H1 (cell line): ENCODE measurements around the gene WWC2. TPM values are rescaled to one million over a fixed set of nuclear protein-coding genes. Genes with fewer than 3 reads are reported as not detected.

Experiments
- CTCF ChIA-PET: fragments of 300-600 bp; sonication (Branson Sonifier 250); formaldehyde crosslinking; loops from one replicate; lab custom pipeline; 2021; ENCODE audit not compliant: partially characterized antibody; lab: Charles Lee
- POLR2A ChIA-PET: fragments of 300-600 bp; sonication (Branson Sonifier 250); formaldehyde crosslinking; loops from one replicate; lab custom pipeline; 2021; ENCODE audit warnings: inconsistent platforms; ENCODE audit not compliant: partially characterized antibody; lab: Charles Lee
- DNase-seq, 2 experiments: peaks; one replicate each; pipeline versions ENCODE4 v3.0.0 to v3.0.0-alpha.2; 2010 to 2022; ENCODE audit warnings: low spot score in 2 of 2, low read depth in 1 of 2, mixed read lengths in 1 of 2
- FAIRE-seq: peaks from 2 replicates; lab custom pipeline; 2011; peaks lifted over from hg19 to GRCh38; lab: Jason Lieb, UNC
- H2AFZ ChIP-seq: 2 replicates; pipeline ENCODE4 v1.8.1; 2012; ENCODE audit warnings: low read length, inconsistent platforms
- H2AK5ac ChIP-seq: 2 replicates; pipeline ENCODE4 v1.6.1; 2013; ENCODE audit warnings: low read depth, low read length
- H2BK120ac ChIP-seq: replicated peaks from 2 replicates; pipeline ENCODE3; 2013; ENCODE audit warnings: low read depth, low read length, inconsistent platforms
- H2BK12ac ChIP-seq: 2 replicates; pipeline ENCODE4 v1.6.1; 2013; ENCODE audit warnings: low read depth, low read length
- H2BK15ac ChIP-seq: 2 replicates; pipeline ENCODE4 v1.6.1; 2013; ENCODE audit warnings: low read length
- H2BK20ac ChIP-seq: 2 replicates; pipeline ENCODE4 v1.6.1; 2013; ENCODE audit warnings: low read length
- H2BK5ac ChIP-seq: 2 replicates; pipeline ENCODE4 v1.6.1; 2013; ENCODE audit warnings: low read depth, low read length
- H3K14ac ChIP-seq: 2 replicates; pipeline ENCODE4 v1.6.1; 2013; ENCODE audit warnings: inconsistent platforms; ENCODE audit not compliant: insufficient read length
- H3K18ac ChIP-seq: 2 replicates; pipeline ENCODE4 v1.6.1; 2013; ENCODE audit warnings: low read length; ENCODE audit errors: extremely low read depth
- H3K23ac ChIP-seq: 2 replicates; pipeline ENCODE4 v1.6.1; 2013; ENCODE audit warnings: inconsistent platforms; ENCODE audit not compliant: insufficient read length
- H3K23me2 ChIP-seq: 2 replicates; pipeline ENCODE4 v1.6.1; 2013; ENCODE audit warnings: low read depth, low read length
- H3K27ac ChIP-seq: 2 replicates; pipeline ENCODE4 v1.6.1; 2011; ENCODE audit warnings: low read depth, low read length, inconsistent platforms
- H3K27me3 ChIP-seq, 4 experiments: replicated peaks in 1 of 4; 1 replicate in 1 of 4; 2 replicates in 3 of 4; pipeline versions ENCODE4 v1.6.1 to v1.8.1; 2011 to 2013; ENCODE audit warnings: low read length in 3 of 4, mild to moderate bottlenecking in 3 of 4, inconsistent platforms in 2 of 4, mixed read lengths in 2 of 4, moderate library complexity in 1 of 4; ENCODE audit not compliant: control insufficient read depth in 3 of 4, insufficient read depth in 3 of 4; ENCODE audit errors: extremely low read depth in 1 of 4
- H3K36me3 ChIP-seq, 4 experiments: 2 replicates each; pipeline versions ENCODE4 v1.6.1 to v1.8.1; 2011 to 2013; ENCODE audit warnings: mild to moderate bottlenecking in 4 of 4, low read length in 3 of 4, moderate library complexity in 2 of 4, control low read depth in 1 of 4, inconsistent platforms in 1 of 4; ENCODE audit not compliant: insufficient read depth in 4 of 4, control insufficient read depth in 2 of 4
- H3K4ac ChIP-seq: replicated peaks from 2 replicates; pipeline ENCODE3; 2013; ENCODE audit warnings: low read length, low read depth, mixed read lengths, inconsistent platforms; ENCODE audit not compliant: insufficient read length
- H3K4me1 ChIP-seq, 4 experiments: replicated peaks in 1 of 4; 1 replicate in 1 of 4; 2 replicates in 3 of 4; pipeline versions ENCODE4 v1.6.1 to v1.8.1; 2011 to 2013; ENCODE audit warnings: low read length in 3 of 4, inconsistent platforms in 2 of 4, mixed read lengths in 1 of 4; ENCODE audit not compliant: insufficient read depth in 4 of 4, control insufficient read depth in 3 of 4
- H3K4me2 ChIP-seq, 2 experiments: 2 replicates each; pipeline versions ENCODE4 v1.6.1 to v1.8.1; 2011 to 2013; ENCODE audit warnings: low read depth in 2 of 2, low read length in 2 of 2, control low read depth in 1 of 2, inconsistent platforms in 1 of 2, mild to moderate bottlenecking in 1 of 2; ENCODE audit not compliant: insufficient read depth in 1 of 2
- H3K4me3 ChIP-seq, 4 experiments: fragments of 200-600, 300-600 bp in 1 of 4; sonication (generic), shearing (Covaris generic), sonication (Bioruptor Twin) in 1 of 4; 2 replicates each; pipeline versions ENCODE4 v1.5.1 to v1.8.1; 2011 to 2016; ENCODE audit warnings: low read length in 4 of 4, low read depth in 3 of 4, control low read depth in 2 of 4, inconsistent platforms in 2 of 4, mild to moderate bottlenecking in 2 of 4, mixed read lengths in 1 of 4, moderate library complexity in 1 of 4; ENCODE audit not compliant: insufficient read depth in 2 of 4; ENCODE audit errors: extremely low read depth in 1 of 4
- H3K56ac ChIP-seq: replicated peaks from 2 replicates; pipeline ENCODE3; 2013; ENCODE audit warnings: low read depth, mild to moderate bottlenecking, mixed read lengths, low read length, inconsistent platforms; ENCODE audit not compliant: insufficient read length
- H3K79me1 ChIP-seq: 2 replicates; pipeline ENCODE4 v1.6.1; 2013; ENCODE audit warnings: low read depth, low read length, control low read depth
- H3K79me2 ChIP-seq, 2 experiments: 2 replicates each; pipeline versions ENCODE4 v1.6.1 to v1.8.1; 2012 to 2013; ENCODE audit warnings: low read length in 2 of 2, mild to moderate bottlenecking in 2 of 2, inconsistent platforms in 1 of 2; ENCODE audit not compliant: insufficient read depth in 2 of 2, control insufficient read depth in 1 of 2
- H3K9ac ChIP-seq, 4 experiments: replicated peaks in 1 of 4; 1 replicate in 1 of 4; 2 replicates in 3 of 4; pipeline versions ENCODE4 v1.6.1 to v1.8.1; 2011 to 2013; ENCODE audit warnings: low read depth in 3 of 4, low read length in 3 of 4, control low read depth in 2 of 4, mild to moderate bottlenecking in 2 of 4, moderate library complexity in 2 of 4, inconsistent platforms in 1 of 4; ENCODE audit errors: extremely low read depth in 1 of 4
- H3K9me3 ChIP-seq, 2 experiments: 2 replicates each; pipeline versions ENCODE4 v1.6.1 to v1.8.1; 2012 to 2013; ENCODE audit warnings: mild to moderate bottlenecking in 2 of 2, moderate library complexity in 2 of 2, control low read depth in 1 of 2, inconsistent platforms in 1 of 2, low read depth in 1 of 2, low read length in 1 of 2, mixed read lengths in 1 of 2; ENCODE audit not compliant: insufficient read depth in 2 of 2
- H4K20me1 ChIP-seq, 2 experiments: replicated peaks in 1 of 2; 2 replicates each; pipeline versions ENCODE3 to v1.8.1; 2011 to 2013; ENCODE audit warnings: inconsistent platforms in 2 of 2, low read length in 2 of 2, mild to moderate bottlenecking in 1 of 2; ENCODE audit not compliant: insufficient read depth in 2 of 2, control insufficient read depth in 1 of 2
- H4K5ac ChIP-seq: 2 replicates; pipeline ENCODE4 v1.6.1; 2013; ENCODE audit warnings: low read length, low read depth, mixed read lengths, inconsistent platforms; ENCODE audit not compliant: insufficient read length
- H4K8ac ChIP-seq: 2 replicates; pipeline ENCODE4 v1.8.0; 2013; ENCODE audit warnings: mild to moderate bottlenecking, moderate library complexity, low read length, inconsistent platforms; ENCODE audit not compliant: insufficient read depth; ENCODE audit errors: extremely low read depth
- H4K91ac ChIP-seq: replicated peaks from 2 replicates; pipeline ENCODE3; 2013; ENCODE audit warnings: low read length, mixed read lengths, inconsistent platforms; ENCODE audit not compliant: insufficient read length
- HDAC2 ChIP-seq, 2 experiments: fragments of 300-600 bp in 1 of 2; sonication (generic) in 1 of 2; IDR thresholded peaks; 2 replicates each; pipeline ENCODE4 v1.6.1; 2011 to 2012; ENCODE audit warnings: low read depth in 2 of 2, low read length in 2 of 2, mild to moderate bottlenecking in 2 of 2, moderate library complexity in 2 of 2, borderline replicate concordance in 1 of 2, inconsistent platforms in 1 of 2
- SP4 ChIP-seq: IDR thresholded peaks from 2 replicates; pipeline ENCODE4 v1.6.1; 2012; ENCODE audit warnings: low read length, inconsistent platforms
- WGBS, 2 experiments: shearing (Covaris generic) in 1 of 2; methylation state at CpG; one replicate each; pipeline versions ENCODE4 v1.1.6 to v1.1.7; 2013 to 2015; ENCODE audit warnings: low lambda C conversion rate in 2 of 2, mixed read lengths in 2 of 2, inconsistent platforms in 1 of 2, low coverage in 1 of 2, missing lambda C conversion rate in 1 of 2; ENCODE audit not compliant: insufficient replicate concordance in 2 of 2, insufficient coverage in 1 of 2, insufficient read length in 1 of 2; ENCODE audit errors: extremely low coverage in 1 of 2, missing lambda C conversion rate in 1 of 2; 5-methylcytosine and 5-hydroxymethylcytosine counted together
- polyA plus RNA-seq, 7 experiments: library from polyadenylated mRNA; depleted of rRNA in 3 of 7; stranded (reverse) in 5 of 7; unstranded in 2 of 7; fragments of >200 nt in 5 of 7; fragments of 200-250 nt in 2 of 7; gene quantifications; 1 replicate in 5 of 7; 2 replicates in 1 of 7; 4 replicates in 1 of 7; pipeline versions ENCODE4 v1.2.1 to v1.2.3, GENCODE V29; 2011 to 2013; ENCODE audit warnings: missing spikeins in 2 of 7, mixed read lengths in 2 of 7
- total RNA-seq: library from RNA; stranded (reverse); fragmentation: NEBNext Ultra II Directional; extraction: Animal tissue kit (Norgen Biotek cat#: 25700); gene quantifications from 2 replicates; pipeline ENCODE4 v1.2.1, GENCODE V29; 2021

Gene WWC2
- total and polyA plus RNA-seq, 2 of the 8 experiments (the other 6 are each of a cell fraction or from before 2014, with no cell fraction given), result 17.6 to 135 TPM

- Histone ChIP-seq H3K9me3 (no peaks in the 10 kb centered on the region), H4K91ac (no peak overlapping the region), H2BK5ac (no peak overlapping the region), H3K23me2 (no peaks in the 10 kb centered on the region), H3K36me3 (no peaks in the 10 kb centered on the region), H2BK20ac (no peak overlapping the region), H3K56ac (no peak overlapping the region), H3K23ac (no peak overlapping the region), H3K18ac (no peak overlapping the region), H3K4me3 (no peak overlapping the region), H3K27me3 (no peaks in the 10 kb centered on the region), H3K79me1 (no peaks in the 10 kb centered on the region), H2BK15ac (no peak overlapping the region), H3K4me1 (peaks cover 0 to 2% (median 0%) of the 10 kb centered on the region in 4 experiments; a peak in 2 of 7 replicates), H3K4ac (no peak overlapping the region), H4K5ac (no peak overlapping the region), H3K14ac (no peak overlapping the region), H2BK12ac (no peak overlapping the region), H3K9ac (no peak overlapping the region), H4K20me1 (no peaks in the 10 kb centered on the region), H3K4me2 (no peak overlapping the region), H2AFZ (no peak overlapping the region), H3K27ac (no peak overlapping the region), H3K79me2 (no peaks in the 10 kb centered on the region), H2AK5ac (no peak overlapping the region), H2BK120ac (no peak overlapping the region), H4K8ac (no peak overlapping the region)
- ChIA-PET CTCF (interaction anchor here (0.7 to 1.3 kb wide), 2 partner anchors 11 to 378 kb away, joined by 3 to 4 read pairs; no protein-coding TSS in a partner anchor), POLR2A (interaction anchor here (0.9 kb wide), 1 partner anchor 57 kb away, joined by 3 read pairs; no protein-coding TSS in a partner anchor)
- no peak for DNase-seq
- WGBS, 2 experiments, result 98% methylated on average over 5 of the region's 5 CpGs; no CpG with 5 or more reads in 1 of the 2 experiments
- no peak for FAIRE-seq
- TF ChIP-seq SP4 (no peak), HDAC2 (IDR thresholded peaks at IDR 0.05; ENCODE audit: borderline replicate concordance in 1 of 2, low read depth in 2 of 2, low read length in 2 of 2) (no peak)
These were observed 253.5 kb downstream of the WWC2 start for GRCh38 chr4:183352546-183352945.
